HUES48 (cell line): ENCODE results near the gene FAM162A.

Source experiments
- H3K27ac ChIP-seq: one replicate; pipeline ENCODE4 v1.7.0; 2013; ENCODE audit warnings: low read depth, low read length, inconsistent platforms
- H3K27me3 ChIP-seq: 2 replicates; pipeline ENCODE4 v1.6.1; 2013; ENCODE audit warnings: mild to moderate bottlenecking, low read length; ENCODE audit not compliant: control insufficient read depth, insufficient read depth
- H3K36me3 ChIP-seq: 2 replicates; pipeline ENCODE4 v1.6.1; 2013; ENCODE audit warnings: low read length; ENCODE audit not compliant: control insufficient read depth, insufficient read depth
- H3K4me1 ChIP-seq: 2 replicates; pipeline ENCODE4 v1.6.1; 2013; ENCODE audit warnings: mild to moderate bottlenecking, low read length; ENCODE audit not compliant: control insufficient read depth, insufficient read depth
- H3K4me3 ChIP-seq: 2 replicates; pipeline ENCODE4 v1.5.1; 2013; ENCODE audit warnings: mild to moderate bottlenecking, low read depth, low read length
- H3K9ac ChIP-seq: 2 replicates; pipeline ENCODE4 v1.6.1; 2013; ENCODE audit warnings: mild to moderate bottlenecking, low read depth, low read length, moderate library complexity
- H3K9me3 ChIP-seq: 2 replicates; pipeline ENCODE4 v1.6.1; 2013; ENCODE audit warnings: low read length; ENCODE audit not compliant: control insufficient read depth, insufficient read depth

The FAM162A gene

DNA sequence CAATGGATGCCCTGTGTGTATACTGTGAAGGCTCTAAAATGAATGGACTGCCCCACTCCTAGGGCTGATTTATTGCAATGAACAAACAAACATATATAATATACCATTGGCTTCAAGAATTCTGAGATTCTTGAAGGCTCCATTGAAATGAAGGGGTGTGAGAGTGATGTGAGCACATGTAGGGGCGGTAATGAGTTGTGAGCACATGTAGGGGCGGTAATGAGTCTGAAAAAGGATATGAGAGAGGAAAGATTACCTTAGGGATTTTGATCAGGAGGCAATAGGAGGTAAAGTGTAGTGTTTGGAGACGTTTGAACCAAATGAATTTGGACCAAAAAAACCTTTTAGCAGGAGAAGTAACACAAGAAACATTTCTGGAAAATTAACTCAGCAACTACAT is 3.7 kb downstream of the FAM162A start:
- Histone ChIP-seq H3K9me3 (no peaks in the 10 kb centered on the region), H3K4me1 (peaks cover 10% of the 10 kb centered on the region), H3K36me3 (peaks cover 7% of the 10 kb centered on the region; the same call in 1 of the 2 replicates), H3K27me3 (no peaks in the 10 kb centered on the region), H3K27ac (no peak overlapping the region), H3K4me3 (no peak overlapping the region), H3K9ac (no peak overlapping the region)

DNA sequence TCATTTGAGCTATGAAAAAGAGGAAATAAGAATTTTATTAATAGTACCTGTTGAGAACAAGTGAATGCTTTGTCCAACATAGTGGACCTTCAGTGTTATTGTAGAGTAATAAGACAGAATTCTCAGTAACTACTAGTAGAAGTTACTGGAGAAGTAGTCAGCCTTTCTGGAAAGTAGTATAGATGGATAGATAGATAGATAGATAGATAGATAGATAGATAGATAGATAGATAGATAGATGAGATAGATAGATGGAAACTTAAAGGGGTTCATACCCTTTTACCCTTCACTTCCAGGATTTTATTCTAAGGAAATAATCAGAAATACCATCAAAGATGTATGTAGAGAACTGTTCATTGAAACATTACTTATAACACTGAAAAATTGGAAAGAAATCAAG is 5.2 kb downstream of the FAM162A start:
- Histone ChIP-seq H3K4me1 (peaks cover 7% of the 10 kb centered on the region; the same call in 1 of the 2 replicates), H3K36me3 (peaks cover 16% of the 10 kb centered on the region; the same call in 1 of the 2 replicates), H3K9me3 (no peaks in the 10 kb centered on the region), H3K27me3 (no peaks in the 10 kb centered on the region), H3K4me3 (no peak overlapping the region), H3K9ac (no peak overlapping the region), H3K27ac (no peak overlapping the region)

DNA sequence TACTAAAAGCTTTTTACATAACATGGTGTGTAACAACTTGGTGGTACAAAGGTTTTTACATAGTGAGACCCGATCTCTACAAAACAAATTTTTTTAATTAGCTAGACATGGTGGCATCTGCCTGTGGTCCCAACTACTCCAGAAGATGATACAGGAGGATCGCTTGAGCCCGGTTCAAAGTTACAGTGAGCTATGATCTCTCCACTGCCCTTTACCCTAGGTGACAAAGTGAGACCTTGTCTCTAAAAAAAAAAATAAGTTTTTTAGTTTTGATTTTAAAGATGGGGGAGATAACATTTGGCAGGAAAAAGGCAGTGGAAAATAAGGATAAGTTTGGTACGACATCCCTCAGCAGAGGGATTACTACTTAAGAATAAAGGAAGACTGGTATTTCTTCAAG is 5.9 kb downstream of the FAM162A start:
- H3K4me1 ChIP-seq, result peaks cover 7% of the 10 kb centered on the region; the same call in 1 of the 2 replicates
- no peak overlapping the region for H3K4me3 ChIP-seq
- no peaks in the 10 kb centered on the region for H3K27me3 ChIP-seq
- no peak overlapping the region for H3K27ac ChIP-seq
- H3K9ac ChIP-seq, result no peak overlapping the region
- peaks cover 16% of the 10 kb centered on the region; the same call in 1 of the 2 replicates for H3K36me3 ChIP-seq
- no peaks in the 10 kb centered on the region for H3K9me3 ChIP-seq

DNA sequence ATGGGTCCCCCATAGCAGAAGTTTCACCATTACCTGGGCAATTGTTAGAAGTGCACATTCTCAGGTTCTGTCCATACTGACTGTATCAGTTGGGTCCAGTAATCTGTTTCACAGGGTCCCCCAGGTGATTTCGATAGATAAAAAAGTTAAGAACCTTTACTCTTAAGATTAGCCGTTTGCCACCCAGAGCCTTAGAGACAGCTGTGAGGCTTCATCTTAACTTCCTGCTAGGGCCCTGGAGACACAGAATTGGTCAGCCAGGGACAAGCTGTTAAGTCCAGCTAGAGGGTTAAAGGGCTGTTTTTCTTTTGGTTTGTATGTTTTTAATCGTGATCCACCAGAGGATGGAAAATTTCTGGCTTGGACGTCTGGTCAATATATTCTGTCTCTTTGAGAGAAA is 6.7 kb downstream of the FAM162A start:
- H3K27ac ChIP-seq, result no peak overlapping the region
- no peaks in the 10 kb centered on the region for H3K27me3 ChIP-seq
- no peak overlapping the region for H3K9ac ChIP-seq
- 0 out of 2 replicates have a peak, but pooled peaks cover 3% of the 10 kb centered on the region for H3K4me1 ChIP-seq
- no peaks in the 10 kb centered on the region for H3K9me3 ChIP-seq
- H3K36me3 ChIP-seq, result peaks cover 16% of the 10 kb centered on the region; the same call in 1 of the 2 replicates
- H3K4me3 ChIP-seq, result no peak overlapping the region

- Histone ChIP-seq H3K27ac (no peak overlapping the region), H3K27me3 (no peaks in the 10 kb centered on the region), H3K36me3 (peaks cover 9% of the 10 kb centered on the region; the same call in 1 of the 2 replicates), H3K9me3 (no peaks in the 10 kb centered on the region), H3K4me1 (0 out of 2 replicates have a peak, but pooled peaks cover 3% of the 10 kb centered on the region), H3K9ac (no peak overlapping the region), H3K4me3 (no peak overlapping the region)
These were observed 7.9 kb downstream of the FAM162A start for GRCh38 chr3:122391681-122392446.

- no peak overlapping the region for H3K27ac ChIP-seq
- H3K9ac ChIP-seq, result no peak overlapping the region
- 0 out of 2 replicates have a peak, but pooled peaks cover 3% of the 10 kb centered on the region for H3K4me1 ChIP-seq
- no peaks in the 10 kb centered on the region for H3K27me3 ChIP-seq
- peaks cover 9% of the 10 kb centered on the region; the same call in 1 of the 2 replicates for H3K36me3 ChIP-seq
- no peaks in the 10 kb centered on the region for H3K9me3 ChIP-seq
- H3K4me3 ChIP-seq, result no peak overlapping the region
These were observed 9.2 kb downstream of the FAM162A start for GRCh38 chr3:122392868-122393844.

- Histone ChIP-seq H3K4me3 (no peak overlapping the region), H3K36me3 (peaks cover 9% of the 10 kb centered on the region; the same call in 1 of the 2 replicates), H3K27ac (no peak overlapping the region), H3K9me3 (no peaks in the 10 kb centered on the region), H3K4me1 (0 out of 2 replicates have a peak, but pooled peaks cover 3% of the 10 kb centered on the region), H3K27me3 (no peaks in the 10 kb centered on the region), H3K9ac (no peak overlapping the region)
These were observed 10.2 kb downstream of the FAM162A start for GRCh38 chr3:122394173-122394572.

GRCh38 chr3:122395582-122395981 is 11.6 kb downstream of the FAM162A start:
- no peaks in the 10 kb centered on the region for H3K27me3 ChIP-seq
- no peaks in the 10 kb centered on the region for H3K9me3 ChIP-seq
- H3K4me1 ChIP-seq, result 0 out of 2 replicates have a peak, but pooled peaks cover 3% of the 10 kb centered on the region
- peaks cover 9% of the 10 kb centered on the region; the same call in 1 of the 2 replicates for H3K36me3 ChIP-seq
- H3K4me3 ChIP-seq, result no peak overlapping the region
- no peak overlapping the region for H3K9ac ChIP-seq
- no peak overlapping the region for H3K27ac ChIP-seq

- Histone ChIP-seq H3K27me3 (no peaks in the 10 kb centered on the region), H3K9me3 (no peaks in the 10 kb centered on the region)
These were observed 12.5 kb downstream of the FAM162A start for GRCh38 chr3:122396511-122396910.

GRCh38 chr3:122397201-122397600 is 13.2 kb downstream of the FAM162A start:
- no peaks in the 10 kb centered on the region for H3K27me3 ChIP-seq
- H3K36me3 ChIP-seq, result peaks cover 9% of the 10 kb centered on the region; the same call in 1 of the 2 replicates
- no peak overlapping the region for H3K4me3 ChIP-seq
- no peak overlapping the region for H3K9ac ChIP-seq
- no peak overlapping the region for H3K27ac ChIP-seq
- no peaks in the 10 kb centered on the region for H3K9me3 ChIP-seq
- H3K4me1 ChIP-seq, result 0 out of 2 replicates have a peak, but pooled peaks cover 3% of the 10 kb centered on the region

More at GRCh38 chr3:122396511-122396910, 12.5 kb downstream of the FAM162A start:
- no peak overlapping the region for H3K27ac ChIP-seq
- peaks cover 9% of the 10 kb centered on the region; the same call in 1 of the 2 replicates for H3K36me3 ChIP-seq
- 0 out of 2 replicates have a peak, but pooled peaks cover 3% of the 10 kb centered on the region for H3K4me1 ChIP-seq
- no peak overlapping the region for H3K9ac ChIP-seq
- H3K4me3 ChIP-seq, result no peak overlapping the region
